Activated T-helper 9 cell treated with anti-CD3 and anti-CD28 coated beads, Interleukin-2, amount 50 U/mL, for 16 hours (primary cell): Measurements from ENCODE around the gene CADM1.

Experiments
- DNase-seq: peaks from one replicate; pipeline ENCODE4 v3.0.0-alpha.2; 2020; ENCODE audit warnings: low read depth

Gene CADM1

GRCh38 chr11:115276799-115277198 lies 227.4 kb downstream of the CADM1 start:
- DNase-seq: no peak

- no peak for DNase-seq
These were observed 228.0 kb downstream of the CADM1 start for GRCh38 chr11:115276191-115276590.

GRCh38 chr11:115275045-115275444 lies 229.2 kb downstream of the CADM1 start:
- no peak for DNase-seq

- DNase-seq: no peak
These were observed 231.3 kb downstream of the CADM1 start for GRCh38 chr11:115272925-115273324.

GRCh38 chr11:115271643-115272042 lies 232.6 kb downstream of the CADM1 start:
- no peak for DNase-seq

GRCh38 chr11:115269191-115269950 lies 234.8 kb downstream of the CADM1 start:
- no peak for DNase-seq

GRCh38 chr11:115267871-115268270 lies 236.3 kb downstream of the CADM1 start:
- no peak for DNase-seq

- DNase-seq: no peak
These were observed 236.9 kb downstream of the CADM1 start for GRCh38 chr11:115267238-115267781.

- no peak for DNase-seq
These were observed 238.1 kb downstream of the CADM1 start for GRCh38 chr11:115266066-115266639.

- DNase-seq: no peak
These were observed 240.2 kb downstream of the CADM1 start for GRCh38 chr11:115263799-115264656.

GRCh38 chr11:115258216-115258615 lies 246.0 kb downstream of the CADM1 start:
- no peak for DNase-seq

GRCh38 chr11:115257678-115258077 lies 246.5 kb downstream of the CADM1 start:
- DNase-seq: no peak

GRCh38 chr11:115257270-115257669 lies 246.9 kb downstream of the CADM1 start:
- DNase-seq: no peak

GRCh38 chr11:115256397-115257197 lies 247.6 kb downstream of the CADM1 start:
- DNase-seq: no peak

- no peak for DNase-seq
These were observed 249.0 kb downstream of the CADM1 start for GRCh38 chr11:115255006-115255762.

- DNase-seq: no peak
These were observed 253.1 kb downstream of the CADM1 start for GRCh38 chr11:115251126-115251525.

- DNase-seq: no peak
These were observed 255.1 kb downstream of the CADM1 start for GRCh38 chr11:115249061-115249578.

GRCh38 chr11:115247953-115248352 lies 256.3 kb downstream of the CADM1 start:
- DNase-seq: no peak

GRCh38 chr11:115247361-115247760 lies 256.9 kb downstream of the CADM1 start:
- no peak for DNase-seq

GRCh38 chr11:115244758-115245157 lies 259.5 kb downstream of the CADM1 start:
- no peak for DNase-seq

- DNase-seq: no peak
These were observed 259.9 kb downstream of the CADM1 start for GRCh38 chr11:115244296-115244695.
